ENCODE data around the gene CPD.
A peak's percentile ranks its signal among the peaks of the same experiment; 100 is the strongest.

The CPD gene

GRCh38 chr17:30352240-30352814, 26.4 kb upstream of the CPD start:
- no peak for DNase-seq (ENCODE audit: low read depth in 4 of 4, low spot score in 1 of 4)

GRCh38 chr17:30354701-30355100, 24.0 kb upstream of the CPD start:
- no peak for DNase-seq (ENCODE audit: low read depth in 4 of 4, low spot score in 1 of 4)

GRCh38 chr17:30357476-30357875, 21.3 kb upstream of the CPD start:
- DNase-seq (ENCODE audit: low read depth in 4 of 4, low spot score in 1 of 4), result no peak

DNA sequence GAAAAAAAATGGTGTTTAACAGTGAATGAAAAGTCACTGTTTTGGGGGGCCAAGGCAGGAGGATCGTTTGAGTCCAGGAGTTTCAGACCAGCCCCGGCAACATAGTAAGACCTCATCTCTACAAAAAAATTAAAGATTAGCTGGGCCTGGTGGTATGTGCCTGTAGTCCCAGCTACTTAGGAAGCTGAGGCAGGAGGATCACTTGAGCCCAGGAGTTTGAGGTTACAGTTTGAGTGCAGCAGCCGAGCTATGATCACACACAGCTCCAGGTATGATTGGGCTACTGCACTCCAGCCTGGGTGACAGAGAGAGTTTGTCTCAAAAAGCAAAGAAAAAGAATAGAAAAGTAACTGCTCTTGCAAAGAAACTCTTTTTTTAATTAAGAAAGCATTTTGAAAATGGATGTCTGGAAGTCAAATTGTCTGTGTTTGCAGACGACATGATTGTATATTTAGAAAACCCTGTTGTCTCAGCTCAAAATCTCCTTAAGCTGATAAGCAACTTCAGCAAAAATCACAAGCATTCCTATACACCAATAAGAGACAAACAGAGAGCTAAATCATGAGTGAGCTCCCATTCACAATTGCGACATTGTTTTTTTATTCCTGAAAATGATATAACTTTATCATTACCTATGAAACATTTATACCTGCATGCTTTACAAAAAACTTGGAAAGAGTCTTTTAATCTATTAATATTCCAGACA, 20.5 kb upstream of the CPD start:
- DNase-seq (ENCODE audit: low read depth in 4 of 4, low spot score in 1 of 4), result no peak

DNA sequence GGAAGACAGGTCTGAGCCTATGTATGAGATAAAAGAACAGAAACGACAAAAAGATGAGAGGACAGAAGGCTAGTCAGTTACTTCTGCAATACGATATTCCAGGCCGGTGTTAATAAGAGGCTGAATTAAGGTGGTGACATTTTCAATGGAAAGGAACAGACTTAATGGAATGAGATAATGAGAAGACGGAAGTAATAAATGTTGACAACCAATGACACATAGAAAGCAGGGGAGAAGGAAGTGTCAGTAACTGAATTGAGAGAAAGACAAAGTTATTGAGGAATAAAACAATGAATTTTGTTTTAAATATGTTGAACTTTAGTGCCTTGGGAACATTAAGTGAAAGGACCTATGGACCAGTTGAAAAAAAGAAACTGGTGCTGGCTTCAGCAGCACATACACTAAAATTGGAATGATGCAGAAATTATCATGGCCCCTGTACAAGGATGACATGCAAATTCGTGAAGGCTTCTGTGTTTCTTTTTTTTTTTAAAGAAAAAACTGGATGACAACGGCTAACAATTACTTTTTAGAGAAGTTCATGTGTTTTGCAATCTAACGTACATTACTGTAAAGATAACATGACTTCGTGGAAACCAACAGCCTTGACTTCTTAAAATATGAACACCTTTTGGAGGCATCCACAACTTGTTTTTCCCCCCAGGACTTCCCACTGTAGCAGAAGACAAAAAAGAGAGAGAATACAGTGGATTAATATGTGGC, 18.5 kb upstream of the CPD start:
- no peak for DNase-seq (ENCODE audit: low read depth in 4 of 4, low spot score in 1 of 4)

DNA sequence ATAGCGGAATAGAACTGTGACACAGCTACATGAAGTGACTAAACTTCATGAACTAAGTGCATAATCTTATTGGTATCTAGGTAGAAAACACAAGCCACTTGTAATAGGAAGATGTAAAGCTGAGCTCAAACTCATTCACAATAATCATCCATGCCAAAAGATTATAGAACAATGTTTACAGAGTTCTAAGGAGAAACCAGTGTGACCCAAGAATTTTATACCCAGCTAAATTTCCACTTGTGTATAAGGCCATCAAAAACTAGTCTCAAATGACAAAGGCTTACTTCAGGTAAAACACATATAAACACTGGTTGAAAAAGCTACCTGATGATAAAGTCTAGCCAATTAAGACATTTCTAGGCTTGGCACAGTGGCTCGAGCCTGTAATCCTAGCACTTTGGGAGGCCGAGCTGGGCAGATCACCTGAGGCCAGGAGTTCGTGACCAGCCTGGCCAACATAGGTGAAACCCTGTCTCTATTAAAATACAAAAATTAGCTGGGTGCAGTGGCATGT, 16.9 kb upstream of the CPD start:
- no peak for DNase-seq (ENCODE audit: low read depth in 4 of 4, low spot score in 1 of 4)

DNA sequence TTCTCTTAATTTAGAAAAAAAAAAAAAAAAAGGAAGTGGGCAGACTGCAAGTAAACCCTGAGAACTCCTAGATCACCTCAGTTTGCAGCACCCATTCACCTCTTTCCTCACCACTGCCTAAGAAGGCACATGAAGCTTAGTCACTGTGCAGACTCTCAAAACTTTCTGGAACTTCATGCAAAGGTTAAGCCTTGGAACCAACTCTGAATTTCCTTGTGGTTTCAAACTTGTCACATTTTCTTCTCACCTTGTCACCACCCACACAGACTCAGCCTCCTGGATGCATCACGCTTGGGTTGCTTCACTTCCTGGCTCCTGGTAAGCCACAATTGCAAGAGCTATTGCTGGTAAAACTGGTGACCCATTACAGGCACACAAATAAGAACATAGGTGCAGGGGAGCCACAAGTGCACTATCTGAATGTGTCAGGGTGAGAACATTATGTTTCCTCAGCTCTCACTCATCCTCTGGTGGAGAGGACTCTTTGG, 15.0 kb upstream of the CPD start:
- peak; percentile 42 to 74 (median 64) for DNase-seq (ENCODE audit: low read depth in 4 of 4, low spot score in 1 of 4)

- no peak for DNase-seq (ENCODE audit: low read depth in 4 of 4, low spot score in 1 of 4)
Observed at GRCh38 chr17:30366536-30366935, 12.2 kb upstream of the CPD start.

GRCh38 chr17:30368912-30369720, 9.6 kb upstream of the CPD start:
- no peak for DNase-seq (ENCODE audit: low read depth in 4 of 4, low spot score in 1 of 4)

DNA sequence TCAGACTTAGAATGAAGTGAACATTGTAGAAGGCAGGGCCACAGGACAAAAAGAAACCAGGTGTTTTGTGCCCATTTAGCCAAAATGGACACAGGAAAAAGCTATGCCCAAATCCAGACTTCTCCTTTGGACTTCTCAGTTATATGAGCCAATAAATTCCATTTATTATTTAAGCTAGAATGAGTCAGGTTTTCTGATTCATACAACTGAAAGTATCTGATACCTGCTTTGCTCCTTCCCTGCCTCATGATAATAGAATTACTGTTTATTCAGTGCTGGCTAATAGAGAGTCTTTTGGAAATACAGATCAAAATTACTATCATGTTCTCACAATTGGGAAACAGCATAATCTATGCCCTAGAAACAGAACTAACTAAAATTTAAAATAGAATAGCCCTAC, 8.7 kb upstream of the CPD start:
- no peak for DNase-seq (ENCODE audit: low read depth in 4 of 4, low spot score in 1 of 4)

DNA sequence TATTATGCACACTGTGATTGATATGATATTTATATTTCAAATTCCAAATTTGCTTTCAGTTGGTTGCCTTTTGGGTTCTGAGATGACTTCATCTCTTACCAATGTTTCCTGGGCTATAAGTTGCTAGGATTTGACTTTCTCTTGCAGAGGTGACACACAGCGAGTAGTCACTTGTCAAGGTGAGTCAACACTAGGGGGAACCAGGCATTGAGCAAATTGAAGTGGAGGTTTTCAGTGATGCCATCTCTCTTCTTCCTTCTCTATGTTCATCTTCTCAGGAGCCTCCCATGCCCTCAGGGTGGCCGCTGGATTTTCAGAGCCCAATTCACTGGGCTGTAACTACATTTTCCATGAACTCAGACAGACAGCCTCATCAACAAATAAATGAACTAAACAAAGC, 6.0 kb upstream of the CPD start:
- DNase-seq (ENCODE audit: low read depth in 4 of 4, low spot score in 1 of 4), result peak in 1 of 4 experiments; percentile 22

GRCh38 chr17:30375661-30376060, 3.1 kb upstream of the CPD start:
- no peak for DNase-seq (ENCODE audit: low read depth in 4 of 4, low spot score in 1 of 4)

GRCh38 chr17:30376621-30377452, 1.9 kb upstream of the CPD start:
- DNase-seq (ENCODE audit: low read depth in 4 of 4, low spot score in 1 of 4), result peak in 1 of 4 experiments; percentile 30

GRCh38 chr17:30377574-30378240, 1.0 kb upstream of the CPD start:
- no peak for DNase-seq (ENCODE audit: low read depth in 4 of 4, low spot score in 1 of 4)

GRCh38 chr17:30378241-30378824, 394 bp upstream of the CPD start:
- DNase-seq (ENCODE audit: low read depth in 4 of 4, low spot score in 1 of 4), result peak in 2 of 4 experiments; percentile 25 to 48

DNA sequence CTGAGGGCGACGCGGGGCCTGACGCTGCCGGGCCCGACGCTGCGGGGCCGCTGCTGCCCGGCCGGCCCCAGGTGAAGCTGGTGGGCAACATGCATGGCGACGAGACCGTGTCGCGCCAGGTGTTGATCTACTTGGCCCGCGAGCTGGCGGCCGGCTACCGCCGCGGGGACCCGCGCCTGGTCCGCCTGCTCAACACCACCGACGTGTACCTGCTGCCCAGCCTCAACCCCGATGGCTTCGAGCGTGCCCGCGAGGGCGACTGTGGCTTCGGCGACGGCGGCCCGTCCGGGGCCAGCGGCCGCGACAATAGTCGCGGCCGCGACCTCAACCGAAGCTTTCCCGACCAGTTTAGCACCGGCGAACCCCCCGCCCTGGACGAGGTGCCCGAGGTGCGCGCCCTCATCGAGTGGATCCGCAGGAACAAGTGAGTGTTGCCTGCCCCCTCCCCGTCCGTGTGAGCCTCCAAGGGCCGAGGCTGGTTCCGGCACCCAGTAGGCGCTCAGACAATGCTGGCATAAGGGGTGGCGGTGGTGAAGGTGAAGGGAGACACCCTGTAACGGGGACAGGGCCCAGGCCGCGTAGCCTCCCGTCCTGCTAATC, 676 bp downstream of the CPD start:
- no peak for DNase-seq (ENCODE audit: low read depth in 4 of 4, low spot score in 1 of 4)

- DNase-seq (ENCODE audit: low read depth in 4 of 4, low spot score in 1 of 4), result no peak
Observed at GRCh38 chr17:30379903-30380381, 1.2 kb downstream of the CPD start.

- no peak for DNase-seq (ENCODE audit: low read depth in 4 of 4, low spot score in 1 of 4)
Observed at GRCh38 chr17:30380643-30381339, 2.1 kb downstream of the CPD start.
